Lower leg skin (tissue), 3 donors: ENCODE results near the gene IFT27.

Experiments
- CTCF ChIP-seq, 3 donors: fragments of 450-650 bp; IDR thresholded peaks; one replicate each; pipeline ENCODE4 v1.5.1; 2016; ENCODE audit warnings: antibody characterized with exemption in 3 of 3, mild to moderate bottlenecking in 3 of 3, moderate library complexity in 2 of 3
- POLR2A ChIP-seq, 2 donors: fragments of 450-650 bp; IDR thresholded peaks; one replicate each; pipeline ENCODE4 v1.6.1; 2016 to 2017; ENCODE audit warnings: antibody characterized with exemption in 2 of 2, mild to moderate bottlenecking in 1 of 2, moderate library complexity in 1 of 2

GRCh38 chr22:36741968-36742367, 34.0 kb downstream of the IFT27 start:
- TF ChIP-seq CTCF (IDR thresholded peaks at IDR 0.05) (no peak), POLR2A (IDR thresholded peaks at IDR 0.05) (no peak)
